Body of pancreas (tissue), 4 donors: ENCODE results near the gene DENND1A. TPM values are rescaled to one million over a fixed set of nuclear protein-coding genes. Genes with fewer than 3 reads are reported as not detected.

Source experiments
- ATAC-seq: fragments of 150-250 bp; one replicate; pipeline ENCODE4 v1.9.1; 2016
- DNase-seq, 4 donors: peaks; one replicate each; pipeline ENCODE4 v3.0.0-alpha.2; 2019
- H3K27ac ChIP-seq, 4 donors: fragments of 200-600 bp; sonication (generic); 1 replicate in 3 of 4; 2 replicates in 1 of 4; pipeline versions ENCODE4 v1.5.1 to v1.6.1; 2016 to 2019; ENCODE audit warnings: mild to moderate bottlenecking in 1 of 4, mixed read lengths in 1 of 4, moderate library complexity in 1 of 4
- H3K27me3 ChIP-seq, 2 donors: fragments of 200-600 bp; sonication (generic); one replicate each; pipeline ENCODE4 v1.6.0; 2016; ENCODE audit warnings: mild to moderate bottlenecking in 1 of 2
- H3K36me3 ChIP-seq, 2 donors: fragments of 200-600 bp; sonication (generic); replicated peaks in 1 of 2; 2 replicates each; pipeline ENCODE4 v1.5.1; 2016; ENCODE audit warnings: low read depth in 2 of 2; ENCODE audit not compliant: insufficient read depth in 1 of 2
- H3K4me1 ChIP-seq: fragments of 200-600 bp; sonication (generic); one replicate; pipeline ENCODE4 v1.6.0; 2016
- H3K4me3 ChIP-seq, 2 donors: fragments of 200-600 bp; sonication (generic); 1 replicate in 1 of 2; 2 replicates in 1 of 2; pipeline ENCODE4 v1.5.1; 2016 to 2019
- H3K9me3 ChIP-seq, 3 donors: fragments of 200-600 bp; sonication (generic); 1 replicate in 2 of 3; 2 replicates in 1 of 3; pipeline ENCODE4 v1.5.1; 2016
- CTCF ChIP-seq, 7 experiments: fragments of 450-650 bp in 4 of 7; fragments of 200-600 bp in 3 of 7; sonication (generic) in 3 of 7; IDR thresholded peaks; one replicate each; pipeline ENCODE4 v1.5.1; 2016 to 2019; ENCODE audit warnings: antibody characterized with exemption in 7 of 7
- POLR2A ChIP-seq, 3 donors: fragments of 450-650 bp; IDR thresholded peaks; one replicate each; pipeline ENCODE4 v1.6.1; 2016; ENCODE audit warnings: antibody characterized with exemption in 3 of 3, mild to moderate bottlenecking in 2 of 3
- WGBS, 2 donors: methylation state at CpG; one replicate each; pipeline ENCODE4 v1.1.5; 2017; 5-methylcytosine and 5-hydroxymethylcytosine counted together
- intact Hi-C: fragments of 100-400 bp; cut with DNase I; formaldehyde crosslinking; loops from one replicate; pipeline ENCODE4 v1.15.1; 2023
- total RNA-seq, 2 donors: library from RNA; depleted of rRNA; stranded (reverse); fragments of >200 nt; gene quantifications; one replicate each; pipeline ENCODE4 v1.1.0, GENCODE V29; 2016

Gene DENND1A
- total RNA-seq, 2 donors from 2014 or later, result 7.6 to 8.6 TPM

- H3K4me3 ChIP-seq, result no peak overlapping the region
- H3K4me1 ChIP-seq, result no peaks in the 10 kb centered on the region
- H3K36me3 ChIP-seq, result no peaks in the 10 kb centered on the region
- intact Hi-C loops, result no loop called here
- WGBS, 2 donors, result 57 to 62% methylated on average over 8 to 54 of the region's 67 CpGs
- no peak for ATAC-seq
- TF ChIP-seq POLR2A (IDR thresholded peaks at IDR 0.05) (no peak), CTCF (IDR thresholded peaks at IDR 0.05) (no peak)
- no peaks in the 10 kb centered on the region for H3K9me3 ChIP-seq
- DNase-seq, result no peak
- H3K27me3 ChIP-seq, result peaks cover 0 to 7% of the 10 kb centered on the region in 2 donors
- H3K27ac ChIP-seq, result no peak overlapping the region
These were observed 563.9 kb downstream of the DENND1A start for GRCh38 chr9:123365881-123366528.

- peaks cover 0 to 7% of the 10 kb centered on the region in 2 donors for H3K27me3 ChIP-seq
- no peak for DNase-seq
- intact Hi-C loops, result no loop called here
These were observed 564.5 kb downstream of the DENND1A start for GRCh38 chr9:123365287-123365880.

DNA sequence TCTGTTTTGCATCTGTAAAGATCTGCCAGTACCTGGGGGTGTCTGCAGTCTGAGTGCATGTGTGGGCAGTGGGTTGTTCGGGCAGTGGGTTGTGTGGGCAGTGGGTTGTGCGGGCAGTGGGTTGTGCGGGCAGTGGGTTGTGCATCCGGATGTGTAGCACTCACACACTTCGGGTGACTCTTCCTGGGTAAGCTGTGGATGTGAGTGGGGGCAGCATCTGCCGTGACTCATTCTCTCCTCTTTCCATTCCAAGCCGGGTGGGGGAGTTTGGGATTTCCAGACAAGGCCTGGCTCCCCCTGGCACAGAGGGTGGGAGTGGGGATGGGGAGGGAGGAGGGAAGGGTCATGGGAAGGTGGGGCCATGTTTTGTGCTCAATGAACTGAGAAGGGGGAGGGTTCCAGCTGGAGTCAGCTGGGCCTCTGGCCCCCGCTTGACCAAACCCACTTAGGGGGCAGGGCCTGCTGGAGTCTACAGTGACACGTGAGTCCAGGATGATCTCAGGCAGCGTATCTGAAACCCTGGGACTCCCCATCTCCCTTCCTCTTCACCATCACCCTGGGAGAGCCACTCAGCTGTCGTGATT lies 565.6 kb downstream of the DENND1A start:
- WGBS, 2 donors, result 71 to 92% methylated on average over 5 to 11 of the region's 11 CpGs
- no peak for TF ChIP-seq CTCF (IDR thresholded peaks at IDR 0.05)
- no peak for TF ChIP-seq POLR2A (IDR thresholded peaks at IDR 0.05)
- Histone ChIP-seq H3K4me1 (peaks cover 12% of the 10 kb centered on the region), H3K27me3 (peaks cover 0 to 7% of the 10 kb centered on the region in 2 donors), H3K4me3 (no peak overlapping the region), H3K9me3 (no peaks in the 10 kb centered on the region), H3K27ac (no peak overlapping the region), H3K36me3 (no peaks in the 10 kb centered on the region)
- intact Hi-C loops, result no loop called here
- DNase-seq (no peak), ATAC-seq (no peak)

More at GRCh38 chr9:123365287-123365880, 564.5 kb downstream of the DENND1A start:
- H3K27ac ChIP-seq, result no peak overlapping the region
- H3K36me3 ChIP-seq, result no peaks in the 10 kb centered on the region
- 82 to 86% methylated on average over 11 to 12 of the region's 12 CpGs for WGBS, 2 donors
- peaks cover 1% of the 10 kb centered on the region for H3K4me1 ChIP-seq
- no peaks in the 10 kb centered on the region for H3K9me3 ChIP-seq
- no peak for ATAC-seq
- TF ChIP-seq CTCF (IDR thresholded peaks at IDR 0.05), result no peak
- TF ChIP-seq POLR2A (IDR thresholded peaks at IDR 0.05), result no peak
- H3K4me3 ChIP-seq, result no peak overlapping the region

DNA sequence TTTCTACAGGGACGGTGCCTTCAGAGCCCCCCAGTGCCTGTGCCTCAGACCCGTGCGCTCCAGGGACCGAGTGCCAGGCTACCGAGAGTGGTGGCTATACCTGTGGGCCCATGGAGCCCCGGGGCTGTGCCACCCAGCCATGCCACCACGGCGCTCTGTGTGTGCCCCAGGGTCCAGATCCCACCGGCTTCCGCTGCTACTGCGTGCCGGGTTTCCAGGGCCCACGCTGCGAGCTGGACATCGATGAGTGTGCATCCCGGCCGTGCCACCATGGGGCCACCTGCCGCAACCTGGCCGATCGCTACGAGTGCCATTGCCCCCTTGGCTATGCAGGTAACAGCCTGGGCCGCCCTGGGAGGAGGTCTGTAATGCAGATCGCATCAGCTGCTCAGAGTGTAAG lies 567.1 kb downstream of the DENND1A start:
- no peak overlapping the region for H3K27ac ChIP-seq
- H3K4me3 ChIP-seq, result no peak overlapping the region
- ATAC-seq (no peak), DNase-seq (no peak)
- intact Hi-C loops, result no loop called here
- no peaks in the 10 kb centered on the region for H3K27me3 ChIP-seq
- no peak for TF ChIP-seq POLR2A (IDR thresholded peaks at IDR 0.05)
- no peak for TF ChIP-seq CTCF (IDR thresholded peaks at IDR 0.05)
- peaks cover 12% of the 10 kb centered on the region for H3K4me1 ChIP-seq
- 82% methylated on average over 15 of the region's 23 CpGs; no CpG with 5 or more reads in 1 of the 2 donors for WGBS, 2 donors
- no peaks in the 10 kb centered on the region for H3K9me3 ChIP-seq
- H3K36me3 ChIP-seq, result no peaks in the 10 kb centered on the region
